Spleen (tissue), 11 donors: ENCODE data around the gene PDGFRB. TPM values are rescaled to one million over a fixed set of nuclear protein-coding genes. Genes with fewer than 3 reads are reported as not detected.

Experiments
- DNase-seq: peaks from one replicate; pipeline ENCODE4 v3.0.0-alpha.2; 2020
- H3K27ac ChIP-seq, 8 donors: fragments of 200-600 bp; sonication (generic) in 7 of 8; 1 replicate in 4 of 8; 2 replicates in 4 of 8; pipeline versions ENCODE4 v1.5.0 to v1.8.0; 2016 to 2021; ENCODE audit warnings: inconsistent platforms in 4 of 8, mild to moderate bottlenecking in 4 of 8, moderate library complexity in 1 of 8
- H3K27me3 ChIP-seq, 7 donors: fragments of 200-600 bp; sonication (generic) in 6 of 7; replicated peaks in 1 of 7; 1 replicate in 4 of 7; 2 replicates in 3 of 7; pipeline versions ENCODE4 v1.5.0 to v1.8.0; 2016 to 2021; ENCODE audit warnings: inconsistent platforms in 3 of 7, mild to moderate bottlenecking in 1 of 7
- H3K36me3 ChIP-seq, 6 donors: fragments of 200-600 bp; sonication (generic) in 5 of 6; 1 replicate in 4 of 6; 2 replicates in 2 of 6; pipeline versions ENCODE4 v1.5.0 to v1.8.0; 2016 to 2021; ENCODE audit warnings: inconsistent platforms in 2 of 6
- H3K4me1 ChIP-seq, 6 donors: fragments of 200-600 bp; sonication (generic) in 5 of 6; 1 replicate in 3 of 6; 2 replicates in 3 of 6; pipeline versions ENCODE4 v1.5.0 to v1.8.0; 2016 to 2021; ENCODE audit warnings: inconsistent platforms in 3 of 6
- H3K4me3 ChIP-seq, 8 donors: fragments of 200-600 bp; sonication (generic) in 7 of 8; 1 replicate in 4 of 8; 2 replicates in 4 of 8; pipeline versions ENCODE4 v1.5.0 to v1.8.0; 2016 to 2021; ENCODE audit warnings: inconsistent platforms in 4 of 8, mild to moderate bottlenecking in 4 of 8, moderate library complexity in 2 of 8
- H3K9me3 ChIP-seq, 8 donors: fragments of 200-600 bp; sonication (generic) in 7 of 8; 1 replicate in 4 of 8; 2 replicates in 4 of 8; pipeline versions ENCODE4 v1.5.0 to v1.8.0; 2016 to 2021; ENCODE audit warnings: inconsistent platforms in 4 of 8
- POLR2A ChIP-seq, 3 donors: fragments of 450-650 bp; IDR thresholded peaks; one replicate each; pipeline ENCODE4 v1.5.1; 2017; ENCODE audit warnings: antibody characterized with exemption in 3 of 3, mild to moderate bottlenecking in 1 of 3
- POLR2AphosphoS5 ChIP-seq, 3 donors: sonication (generic); formaldehyde crosslinking; IDR thresholded peaks; one replicate each; pipeline ENCODE4 v1.5.1; 2017; ENCODE audit warnings: antibody characterized with exemption in 3 of 3
- WGBS, 5 donors: extraction: QIAGEN DNeasy Blood & Tissue Kit in 3 of 5; methylation state at CpG; one replicate each; pipeline versions ENCODE4 v1.1.5 to v1.1.7; 2013 to 2018; 5-methylcytosine and 5-hydroxymethylcytosine counted together
- intact Hi-C: fragments of 100-400 bp; cut with DNase I; formaldehyde crosslinking; loops from one replicate; pipeline ENCODE4 v1.15.0; 2023; ENCODE audit warnings: low total_unique reads
- polyA plus RNA-seq, 3 donors: library from polyadenylated mRNA; stranded (reverse); fragments of 200-250 nt; gene quantifications; one replicate each; pipeline ENCODE4 v1.2.1, GENCODE V29; 2013
- total RNA-seq, 7 donors: library from RNA; depleted of rRNA in 3 of 7; stranded (reverse); fragments of >200 nt in 3 of 7; fragmentation: NEBNext Ultra II Directional in 4 of 7; extraction: Animal tissue kit (Norgen Biotek cat#: 25700) in 4 of 7; gene quantifications; one replicate each; pipeline versions ENCODE4 v1.1.0 to v1.2.1, GENCODE V29; 2016 to 2021
- TF ChIP-seq, protein P1 (sequence below), 11 experiments: fragments of 200-600 bp in 7 of 11; fragments of 450-650 bp in 4 of 11; sonication (generic) in 4 of 11; IDR thresholded peaks in 8 of 11; conservative IDR thresholded peaks in 3 of 11; 1 replicate in 7 of 11; 2 replicates in 4 of 11; pipeline versions ENCODE4 v1.4.0 to v1.8.0; 2016 to 2021; ENCODE audit warnings: antibody characterized with exemption in 11 of 11, inconsistent platforms in 4 of 11, mild to moderate bottlenecking in 1 of 11
- donor health status: healthy with polysubstance abuse.
- donor health status: DM: no; HTN: no; CAD: no; lungs with moderate emphysema.
- donor health status: DM: no; HTN: no; CAD: no.
- donor health status: Bipolar disorder and iron deficiency.
- donor health status: healthy.
- donor health status: DM: no; HTN: no; CAD: no.
- donor health status: DM: yes; HTN: yes; CAD: no.

Gene PDGFRB
- total and polyA plus RNA-seq, 10 donors, result 12.8 to 144 (median 88.5) TPM

DNA sequence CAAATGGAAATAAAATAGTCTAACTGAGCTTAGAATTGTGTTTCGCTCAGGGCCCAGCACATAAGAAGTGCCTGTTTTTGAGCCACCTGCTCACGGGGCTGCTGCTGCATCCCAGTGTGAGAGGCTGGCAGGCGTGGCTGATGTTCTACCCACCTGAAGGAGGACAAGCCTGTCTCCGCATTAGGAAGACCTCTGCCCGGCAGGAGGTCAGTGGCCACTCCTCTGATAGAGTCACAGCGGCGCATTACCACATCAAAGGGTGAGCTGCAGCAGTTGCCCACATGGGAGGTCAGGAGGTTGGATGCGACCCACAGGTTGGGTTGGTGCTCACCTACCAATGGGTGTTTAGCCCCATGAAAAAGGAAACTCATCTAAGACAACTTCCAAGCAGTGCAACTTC, 30.5 kb upstream of the PDGFRB start:
- no peaks in the 10 kb centered on the region for H3K9me3 ChIP-seq
- intact Hi-C loops, result no loop called here
- TF ChIP-seq, protein P1, sequence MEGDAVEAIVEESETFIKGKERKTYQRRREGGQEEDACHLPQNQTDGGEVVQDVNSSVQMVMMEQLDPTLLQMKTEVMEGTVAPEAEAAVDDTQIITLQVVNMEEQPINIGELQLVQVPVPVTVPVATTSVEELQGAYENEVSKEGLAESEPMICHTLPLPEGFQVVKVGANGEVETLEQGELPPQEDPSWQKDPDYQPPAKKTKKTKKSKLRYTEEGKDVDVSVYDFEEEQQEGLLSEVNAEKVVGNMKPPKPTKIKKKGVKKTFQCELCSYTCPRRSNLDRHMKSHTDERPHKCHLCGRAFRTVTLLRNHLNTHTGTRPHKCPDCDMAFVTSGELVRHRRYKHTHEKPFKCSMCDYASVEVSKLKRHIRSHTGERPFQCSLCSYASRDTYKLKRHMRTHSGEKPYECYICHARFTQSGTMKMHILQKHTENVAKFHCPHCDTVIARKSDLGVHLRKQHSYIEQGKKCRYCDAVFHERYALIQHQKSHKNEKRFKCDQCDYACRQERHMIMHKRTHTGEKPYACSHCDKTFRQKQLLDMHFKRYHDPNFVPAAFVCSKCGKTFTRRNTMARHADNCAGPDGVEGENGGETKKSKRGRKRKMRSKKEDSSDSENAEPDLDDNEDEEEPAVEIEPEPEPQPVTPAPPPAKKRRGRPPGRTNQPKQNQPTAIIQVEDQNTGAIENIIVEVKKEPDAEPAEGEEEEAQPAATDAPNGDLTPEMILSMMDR (IDR thresholded peaks at IDR 0.05 in 8 of 11, conservative IDR thresholded peaks at IDR 0.05 in 3 of 11), result no peak
- no peak for TF ChIP-seq POLR2AphosphoS5 (IDR thresholded peaks at IDR 0.05)
- no peak for TF ChIP-seq POLR2A (IDR thresholded peaks at IDR 0.05)
- H3K27ac ChIP-seq, result no peak overlapping the region
- H3K36me3 ChIP-seq, result no peaks in the 10 kb centered on the region
- H3K27me3 ChIP-seq, result peaks cover 0 to 39% (median 23%) of the 10 kb centered on the region in 7 donors
- no peak for DNase-seq
- 86 to 97% (median 94%) methylated on average over 7 to 8 of the region's 8 CpGs for WGBS, 5 donors
- H3K4me1 ChIP-seq, result peaks cover 0 to 16% (median 3%) of the 10 kb centered on the region in 6 donors
- no peak overlapping the region for H3K4me3 ChIP-seq

DNA sequence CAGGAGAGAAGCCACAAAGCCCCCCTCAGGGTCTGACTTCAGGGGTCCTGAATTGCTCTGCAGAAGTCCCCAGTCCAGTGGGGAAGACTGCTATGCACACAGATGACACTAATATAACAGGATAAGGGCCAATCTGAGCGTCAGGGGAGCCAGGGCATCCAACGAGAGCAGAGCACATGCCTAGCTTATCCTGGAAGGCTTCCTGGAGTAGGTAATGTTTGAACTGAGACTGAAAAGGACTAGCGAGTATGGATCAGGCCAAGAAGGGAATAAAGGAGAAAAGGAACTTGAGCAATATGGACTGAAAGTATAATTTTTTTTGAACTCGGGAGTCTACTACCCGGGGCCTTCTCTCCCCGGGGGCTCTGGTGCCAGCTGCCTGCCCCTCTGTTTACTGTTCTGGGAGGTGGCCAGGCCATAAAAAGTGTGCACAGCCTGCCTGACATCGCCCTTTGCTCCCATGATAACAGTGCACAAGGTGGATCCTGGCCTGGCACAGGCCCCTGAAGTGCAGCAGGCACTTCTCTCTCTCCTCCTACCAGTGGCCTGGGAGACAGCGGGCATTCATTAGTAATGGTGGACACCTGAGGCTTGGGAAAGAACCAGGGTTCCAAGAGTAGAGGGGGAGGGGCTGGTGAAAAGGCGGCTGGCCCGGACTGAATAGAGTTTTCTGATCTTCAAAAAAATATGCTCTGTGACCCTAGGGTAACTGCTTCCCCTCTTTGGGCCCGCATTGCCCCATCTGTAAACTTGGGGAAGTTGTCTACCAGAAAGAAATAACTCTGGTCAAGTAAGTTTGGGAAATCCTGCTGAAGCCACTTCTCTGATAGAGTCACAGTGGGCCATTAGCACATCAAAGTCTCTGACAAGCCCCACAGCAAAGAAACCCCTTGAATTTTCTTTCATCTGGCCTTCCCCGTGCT, 29.6 kb upstream of the PDGFRB start:
- Histone ChIP-seq H3K27ac (no peak overlapping the region), H3K4me1 (peaks cover 0 to 21% (median 9%) of the 10 kb centered on the region in 6 donors), H3K9me3 (no peaks in the 10 kb centered on the region), H3K4me3 (no peak overlapping the region), H3K36me3 (no peaks in the 10 kb centered on the region), H3K27me3 (peaks cover 0 to 30% (median 14%) of the 10 kb centered on the region in 7 donors)
- TF ChIP-seq POLR2AphosphoS5 (IDR thresholded peaks at IDR 0.05) (no peak), POLR2A (IDR thresholded peaks at IDR 0.05) (no peak)
- TF ChIP-seq, protein P1 (IDR thresholded peaks at IDR 0.05 in 8 of 11, conservative IDR thresholded peaks at IDR 0.05 in 3 of 11), result no peak
- WGBS, 5 donors, result 66 to 84% (median 74%) methylated on average over 11 to 12 of the region's 12 CpGs
- no peak for DNase-seq
- intact Hi-C loops, result no loop called here

DNA sequence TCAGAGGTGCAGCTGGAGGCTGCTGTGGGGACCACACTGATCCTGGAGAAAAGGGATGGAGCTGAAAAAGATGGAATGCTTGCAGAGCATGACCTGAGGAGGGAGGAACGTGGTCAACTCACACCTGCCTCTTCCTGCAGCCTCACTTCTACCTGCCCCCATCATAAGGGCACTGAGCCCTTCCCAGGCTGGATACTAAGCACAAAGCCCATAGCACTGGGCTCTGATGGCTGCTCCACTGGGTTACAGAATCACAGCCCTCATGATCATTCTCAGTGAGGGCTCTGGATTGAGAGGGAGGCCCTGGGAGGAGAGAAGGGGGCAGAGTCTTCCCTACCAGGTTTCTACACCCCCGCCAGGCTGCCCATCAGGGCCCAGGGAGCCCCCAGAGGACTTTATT, 28.4 kb upstream of the PDGFRB start:
- intact Hi-C loops, result no loop called here
- Histone ChIP-seq H3K4me3 (no peak overlapping the region), H3K4me1 (peaks cover 0 to 17% (median 10%) of the 10 kb centered on the region in 6 donors), H3K9me3 (no peaks in the 10 kb centered on the region), H3K27me3 (peaks cover 0 to 18% (median 3%) of the 10 kb centered on the region in 7 donors), H3K36me3 (no peaks in the 10 kb centered on the region), H3K27ac (no peak overlapping the region)
- DNase-seq, result no peak
- TF ChIP-seq, protein P1 (IDR thresholded peaks at IDR 0.05 in 8 of 11, conservative IDR thresholded peaks at IDR 0.05 in 3 of 11), result no peak
- TF ChIP-seq POLR2A (IDR thresholded peaks at IDR 0.05) (no peak), POLR2AphosphoS5 (IDR thresholded peaks at IDR 0.05) (no peak)
- WGBS, 5 donors, result 62 to 84% (median 77%) methylated on average over 2 of the region's 2 CpGs

DNA sequence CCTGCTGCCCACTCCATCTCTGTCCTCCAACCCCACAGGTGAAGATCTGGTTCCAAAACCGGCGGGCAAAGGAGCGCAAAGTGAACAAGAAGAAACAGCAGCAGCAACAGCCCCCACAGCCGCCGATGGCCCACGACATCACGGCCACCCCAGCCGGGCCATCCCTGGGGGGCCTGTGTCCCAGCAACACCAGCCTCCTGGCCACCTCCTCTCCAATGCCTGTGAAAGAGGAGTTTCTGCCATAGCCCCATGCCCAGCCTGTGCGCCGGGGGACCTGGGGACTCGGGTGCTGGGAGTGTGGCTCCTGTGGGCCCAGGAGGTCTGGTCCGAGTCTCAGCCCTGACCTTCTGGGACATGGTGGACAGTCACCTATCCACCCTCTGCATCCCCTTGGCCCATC, 27.8 kb upstream of the PDGFRB start:
- H3K9me3 ChIP-seq, result no peaks in the 10 kb centered on the region
- WGBS, 5 donors, result 79 to 96% (median 92%) methylated on average over 11 to 12 of the region's 12 CpGs
- intact Hi-C loops, result no loop called here
- H3K4me3 ChIP-seq, result no peak overlapping the region
- DNase-seq, result no peak
- H3K36me3 ChIP-seq, result no peaks in the 10 kb centered on the region
- peaks cover 0 to 17% (median 10%) of the 10 kb centered on the region in 6 donors for H3K4me1 ChIP-seq
- H3K27ac ChIP-seq, result no peak overlapping the region
- H3K27me3 ChIP-seq, result peaks cover 0 to 12% (median 0%) of the 10 kb centered on the region in 7 donors
- TF ChIP-seq, protein P1 (IDR thresholded peaks at IDR 0.05 in 8 of 11, conservative IDR thresholded peaks at IDR 0.05 in 3 of 11), result no peak
- TF ChIP-seq POLR2A (IDR thresholded peaks at IDR 0.05), result no peak
- TF ChIP-seq POLR2AphosphoS5 (IDR thresholded peaks at IDR 0.05), result no peak
